IMR-90 (cell line): ENCODE data around the gene CIC. TPM values are rescaled to one million over a fixed set of nuclear protein-coding genes. Genes with fewer than 3 reads are reported as not detected.

Experiments
- ATAC-seq: fragments of 200-7000 bp; cut with Tn5 transposase; 2 replicates; pipeline ENCODE4 v1.9.1; 2020; ENCODE audit warnings: low read depth, mild to moderate bottlenecking, moderate library complexity
- BruUV-seq: library from RNA; stranded (reverse); fragments of 400-500 nt; replicated peaks from 2 replicates; lab custom pipeline; 2021; lab: Mats Ljungman, UMichigan
- CTCF ChIA-PET: fragments of 300-600 bp; formaldehyde crosslinking; extraction: SDS; loops from one replicate; lab custom pipeline; 2021; ENCODE audit warnings: antibody characterized with exemption; lab: Yijun Ruan, JAX
- POLR2A ChIA-PET: fragments of 300-600 bp; sonication (Branson Sonifier 250); formaldehyde crosslinking; loops from one replicate; lab custom pipeline; 2022; ENCODE audit warnings: antibody characterized with exemption; ENCODE audit not compliant: unreplicated experiment; lab: Charles Lee
- DNase-seq: peaks from one replicate; pipeline ENCODE4 v3.0.0; 2013
- H2AFZ ChIP-seq: replicated peaks from 2 replicates; pipeline ENCODE3; 2013; ENCODE audit warnings: low read length, mild to moderate bottlenecking; ENCODE audit not compliant: poor library complexity
- H2AK5ac ChIP-seq: 2 replicates; pipeline ENCODE4 v1.6.1; 2013; ENCODE audit warnings: low read depth, low read length, inconsistent platforms
- H2AK9ac ChIP-seq: replicated peaks from 2 replicates; pipeline ENCODE3; 2013; ENCODE audit warnings: mild to moderate bottlenecking, low read depth, low read length, moderate library complexity; ENCODE audit not compliant: poor library complexity
- H2BK120ac ChIP-seq: 2 replicates; pipeline ENCODE4 v1.6.1; 2013; ENCODE audit warnings: low read depth, low read length, inconsistent platforms
- H2BK15ac ChIP-seq: 3 replicates; pipeline ENCODE4 v1.6.1; 2013; ENCODE audit warnings: low read depth, low read length, inconsistent platforms
- H2BK20ac ChIP-seq: 2 replicates; pipeline ENCODE4 v1.6.1; 2013; ENCODE audit warnings: low read depth, mild to moderate bottlenecking, inconsistent platforms, low read length, moderate library complexity
- H2BK5ac ChIP-seq: 2 replicates; pipeline ENCODE4 v1.6.1; 2013; ENCODE audit warnings: mild to moderate bottlenecking, low read depth, low read length, inconsistent platforms; ENCODE audit not compliant: poor library complexity, severe bottlenecking
- H3K14ac ChIP-seq: replicated peaks from 2 replicates; pipeline ENCODE4 v1.6.1; 2013; ENCODE audit warnings: low read depth, low read length, inconsistent platforms
- H3K18ac ChIP-seq: 2 replicates; pipeline ENCODE4 v1.6.1; 2013; ENCODE audit warnings: low read depth, low read length, control low read depth
- H3K23ac ChIP-seq: 2 replicates; pipeline ENCODE4 v1.6.1; 2013; ENCODE audit warnings: low read depth, low read length, inconsistent platforms
- H3K27ac ChIP-seq: 2 replicates; pipeline ENCODE4 v1.5.1; 2013; ENCODE audit warnings: mild to moderate bottlenecking, control low read depth, low read length; ENCODE audit not compliant: insufficient read depth
- H3K27me3 ChIP-seq: 2 replicates; pipeline ENCODE4 v1.6.1; 2013; ENCODE audit warnings: low read length; ENCODE audit not compliant: control insufficient read depth, insufficient read depth
- H3K36me3 ChIP-seq: 2 replicates; pipeline ENCODE4 v1.6.1; 2013; ENCODE audit warnings: low read length, mixed read lengths; ENCODE audit not compliant: control insufficient read depth, insufficient read depth
- H3K4ac ChIP-seq: 2 replicates; pipeline ENCODE4 v1.6.1; 2013; ENCODE audit warnings: low read depth, low read length, inconsistent platforms
- H3K4me1 ChIP-seq: 2 replicates; pipeline ENCODE4 v1.6.1; 2013; ENCODE audit warnings: low read length, mixed read lengths; ENCODE audit not compliant: control insufficient read depth, insufficient read depth
- H3K4me2 ChIP-seq: 2 replicates; pipeline ENCODE4 v1.6.1; 2013; ENCODE audit warnings: low read depth, mild to moderate bottlenecking, control low read depth, low read length, moderate library complexity
- H3K4me3 ChIP-seq: 2 replicates; pipeline ENCODE4 v1.5.1; 2013; ENCODE audit warnings: low read depth, mild to moderate bottlenecking, control low read depth, low read length, moderate library complexity; ENCODE audit not compliant: insufficient read depth
- H3K56ac ChIP-seq: 2 replicates; pipeline ENCODE4 v1.6.1; 2013; ENCODE audit warnings: low read length, inconsistent platforms; ENCODE audit not compliant: insufficient read depth; ENCODE audit errors: extremely low read depth
- H3K79me1 ChIP-seq, 2 experiments: 2 replicates each; pipeline ENCODE4 v1.6.1; 2013; ENCODE audit warnings: low read length in 2 of 2, inconsistent platforms in 1 of 2, low read depth in 1 of 2
- H3K9ac ChIP-seq: 2 replicates; pipeline ENCODE4 v1.6.1; 2013; ENCODE audit warnings: low read depth, low read length, control low read depth
- H3K9me1 ChIP-seq: 2 replicates; pipeline ENCODE4 v1.6.1; 2013; ENCODE audit warnings: low read length, inconsistent platforms; ENCODE audit not compliant: insufficient read depth
- H3K9me3 ChIP-seq: 2 replicates; pipeline ENCODE4 v1.6.1; 2013; ENCODE audit warnings: low read length; ENCODE audit not compliant: control insufficient read depth, insufficient read depth
- H4K20me1 ChIP-seq: 2 replicates; pipeline ENCODE4 v1.6.1; 2013; ENCODE audit warnings: low read length, inconsistent platforms; ENCODE audit not compliant: insufficient read depth
- H4K5ac ChIP-seq: 2 replicates; pipeline ENCODE4 v1.6.1; 2013; ENCODE audit warnings: mild to moderate bottlenecking, low read depth, low read length, control low read depth
- H4K8ac ChIP-seq, 2 experiments: 2 replicates each; pipeline ENCODE4 v1.6.1; 2013; ENCODE audit warnings: low read depth in 2 of 2, low read length in 2 of 2, control low read depth in 1 of 2, inconsistent platforms in 1 of 2
- H4K91ac ChIP-seq: 2 replicates; pipeline ENCODE4 v1.6.1; 2013; ENCODE audit warnings: low read depth, low read length, inconsistent platforms; ENCODE audit not compliant: insufficient read depth
- CHD1 ChIP-seq: IDR thresholded peaks from 2 replicates; pipeline ENCODE4 v1.6.1; 2012; ENCODE audit warnings: low read depth, low read length, improper control_type of control experiment
- MAZ ChIP-seq: IDR thresholded peaks from 2 replicates; pipeline ENCODE4 v1.6.1; 2012; ENCODE audit warnings: low read depth, mild to moderate bottlenecking, low read length, improper control_type of control experiment, moderate library complexity, borderline replicate concordance
- MXI1 ChIP-seq: IDR thresholded peaks from 2 replicates; pipeline ENCODE4 v1.6.1; 2012; ENCODE audit warnings: low read depth, mild to moderate bottlenecking, low read length, moderate library complexity, borderline replicate concordance
- POLR2A ChIP-seq: IDR thresholded peaks from 2 replicates; pipeline ENCODE4 v1.6.1; 2012; ENCODE audit warnings: mild to moderate bottlenecking, low read depth, low read length
- WGBS, 2 experiments: methylation state at CpG; one replicate each; pipeline versions ENCODE4 v1.1.5 to v1.1.7; 2013; ENCODE audit warnings: missing lambda C conversion rate in 2 of 2; ENCODE audit not compliant: insufficient read length in 1 of 2; ENCODE audit errors: extremely low coverage in 2 of 2; 5-methylcytosine and 5-hydroxymethylcytosine counted together
- dilution Hi-C: fragments of 300-500 bp; cut with HindIII; formaldehyde crosslinking; loops from one replicate; pipeline ENCODE4 v1.14.3; 2018; ENCODE audit warnings: low sequenced_read_pairs; ENCODE audit not compliant: unreplicated experiment
- in situ Hi-C: fragments of 300-500 bp; cut with MboI; formaldehyde crosslinking; loops from 3 replicates; pipeline ENCODE4 v1.14.3; 2019; ENCODE audit warnings: low sequenced_read_pairs, inconsistent platforms, mixed read lengths
- intact Hi-C: fragments of 100-400 bp; cut with micrococcal nuclease; formaldehyde crosslinking; loops from 2 replicates; pipeline ENCODE4 v1.10.0; 2022
- polyA plus RNA-seq, 3 experiments: library from polyadenylated mRNA; depleted of rRNA; stranded (reverse); fragments of >200 nt; gene quantifications; 2 replicates each; pipeline ENCODE4 v1.2.3, GENCODE V29; 2012; ENCODE audit warnings: low replicate concordance in 1 of 3
- total RNA-seq: library from RNA; depleted of rRNA; stranded (reverse); fragments of >200 nt; gene quantifications from 2 replicates; pipeline ENCODE4 v1.2.3, GENCODE V29; 2012

Gene CIC
- total and polyA plus RNA-seq, 2 of the 4 experiments (the other 2 are of a cell fraction), result 1.8 to 23.2 TPM

GRCh38 chr19:42254850-42255765, 13.9 kb upstream of the CIC start, which contains the start of gene ERF:
TSS of gene ERF (minus strand) at chr19:42255128. CDS start at chr19:42254999, 129 bp downstream.
- peaks cover under 1% of the 10 kb centered on the region; the same call in 1 of the 2 replicates for H3K36me3 ChIP-seq
- H3K23ac ChIP-seq, result peak within 1 kb of the TSS; percentile 92
- intact Hi-C loops, result loop anchor here (2.0 kb wide), 1 partner anchor 26 kb away; no protein-coding TSS in a partner anchor
- ChIA-PET POLR2A (no interaction called here), CTCF (no interaction called here)
- in situ Hi-C loops, result no loop called here
- peak within 1 kb of the TSS; percentile 93 for H2AK9ac ChIP-seq
- peak within 1 kb of the TSS; percentile 83 for H2BK120ac ChIP-seq
- peak within 1 kb of the TSS; percentile 61 for H3K4me2 ChIP-seq
- ATAC-seq, result peak; percentile 65
- no TSS peak for BruUV-seq
- peak within 1 kb of the TSS; percentile 72 for H4K5ac ChIP-seq
- peak within 1 kb of the TSS; percentile 58 for H2AK5ac ChIP-seq
- H3K4me3 ChIP-seq, result peak within 1 kb of the TSS; percentile 99
- dilution Hi-C loops, result no loop called here
- H2AFZ ChIP-seq, result peak within 1 kb of the TSS; percentile 93
- H4K91ac ChIP-seq, result peak within 1 kb of the TSS; percentile 87
- H2BK20ac ChIP-seq, result no peak within 1 kb of the TSS
- H3K9ac ChIP-seq, result peak within 1 kb of the TSS; percentile 98
- peak within 1 kb of the TSS; percentile 97 for H3K14ac ChIP-seq
- H3K56ac ChIP-seq, result peak within 1 kb of the TSS; percentile 82
- 0% methylated on average over 26 of the region's 75 CpGs; no CpG with 5 or more reads in 1 of the 2 experiments for WGBS, 2 experiments
- H3K18ac ChIP-seq, result peak within 1 kb of the TSS; percentile 92
- H2BK5ac ChIP-seq, result peak within 1 kb of the TSS; percentile 92
- peak within 1 kb of the TSS; percentile 93 for H3K4ac ChIP-seq
- peaks cover 19% of the 10 kb centered on the region for H3K4me1 ChIP-seq
- H3K27ac ChIP-seq, result peak within 1 kb of the TSS; percentile 100
- H3K27me3 ChIP-seq, result no peaks in the 10 kb centered on the region
- peaks cover 32% of the 10 kb centered on the region for H4K20me1 ChIP-seq
- TF ChIP-seq MXI1, result peak; percentile 42; the same call in 1 of the 2 replicates
- no peak; the same call in 1 of the 2 replicates for TF ChIP-seq CHD1
- TF ChIP-seq MAZ, result peak; percentile 93
- TF ChIP-seq POLR2A, result peak; percentile 95
- H2BK15ac ChIP-seq, result peak within 1 kb of the TSS; percentile 23; the same call in 1 of the 3 replicates
- peak within 1 kb of the TSS; percentile 75 to 93 for H4K8ac ChIP-seq
- peaks cover under 1 to 30% of the 10 kb centered on the region in 2 experiments; a peak in 3 of 4 replicates for H3K79me1 ChIP-seq
- H3K9me3 ChIP-seq, result no peaks in the 10 kb centered on the region
- H3K9me1 ChIP-seq, result peaks cover 7% of the 10 kb centered on the region; the same call in 1 of the 2 replicates
- peak; percentile 83 for DNase-seq
